ENCODE measurements around the gene KLB.
"Not testable (repeated sequence)": the region's sequence is repeated elsewhere in the genome, so short reads cannot be mapped to it uniquely, and the experiment has no call there.

Gene KLB

GRCh38 chr4:39406763-39407583 lies at the start of gene KLB:
TSS of gene KLB (plus strand) at chr4:39406930. CDS start at chr4:39406950, 20 bp downstream.
- in situ Hi-C loops (cut with MboI; ENCODE audit: low sequenced_read_pairs), result no loop called here

GRCh38 chr4:39357002-39357401 lies 49.7 kb upstream of the KLB start:
- in situ Hi-C loops (cut with MboI; ENCODE audit: low sequenced_read_pairs), result no loop called here

GRCh38 chr4:39360611-39361010 lies 46.1 kb upstream of the KLB start:
- in situ Hi-C loops (cut with MboI; ENCODE audit: low sequenced_read_pairs), result not testable (repeated sequence)

GRCh38 chr4:39362827-39363226 lies 43.9 kb upstream of the KLB start:
- in situ Hi-C loops (cut with MboI; ENCODE audit: low sequenced_read_pairs), result no loop called here

- in situ Hi-C loops (cut with MboI; ENCODE audit: low sequenced_read_pairs), result no loop called here
These were observed 42.8 kb upstream of the KLB start for GRCh38 chr4:39363773-39364393.

- in situ Hi-C loops (cut with MboI; ENCODE audit: low sequenced_read_pairs), result no loop called here
These were observed 41.4 kb upstream of the KLB start for GRCh38 chr4:39365360-39365759.

- in situ Hi-C loops (cut with MboI; ENCODE audit: low sequenced_read_pairs), result no loop called here
These were observed 40.6 kb upstream of the KLB start, which contains the start of gene RFC1 for GRCh38 chr4:39365830-39366771. TSS of gene RFC1 (minus strand) at chr4:39366362. CDS start at chr4:39366241, 121 bp downstream.

GRCh38 chr4:39367166-39367565 lies 39.6 kb upstream of the KLB start:
- in situ Hi-C loops (cut with MboI; ENCODE audit: low sequenced_read_pairs), result no loop called here

GRCh38 chr4:39369301-39369700 lies 37.4 kb upstream of the KLB start:
- in situ Hi-C loops (cut with MboI; ENCODE audit: low sequenced_read_pairs), result no loop called here

GRCh38 chr4:39371209-39371608 lies 35.5 kb upstream of the KLB start:
- in situ Hi-C loops (cut with MboI; ENCODE audit: low sequenced_read_pairs), result not testable (repeated sequence)

GRCh38 chr4:39375478-39375877 lies 31.3 kb upstream of the KLB start:
- in situ Hi-C loops (cut with MboI; ENCODE audit: low sequenced_read_pairs), result no loop called here

GRCh38 chr4:39383690-39384089 lies 23.0 kb upstream of the KLB start:
- in situ Hi-C loops (cut with MboI; ENCODE audit: low sequenced_read_pairs), result no loop called here

- in situ Hi-C loops (cut with MboI; ENCODE audit: low sequenced_read_pairs), result no loop called here
These were observed 22.2 kb upstream of the KLB start for GRCh38 chr4:39384563-39384962.

GRCh38 chr4:39390603-39391002 lies 16.1 kb upstream of the KLB start:
- in situ Hi-C loops (cut with MboI; ENCODE audit: low sequenced_read_pairs), result no loop called here

- in situ Hi-C loops (cut with MboI; ENCODE audit: low sequenced_read_pairs), result no loop called here
These were observed 12.0 kb upstream of the KLB start for GRCh38 chr4:39394706-39395105.

- in situ Hi-C loops (cut with MboI; ENCODE audit: low sequenced_read_pairs), result not testable (repeated sequence)
These were observed 5.1 kb upstream of the KLB start for GRCh38 chr4:39401640-39402039.

- in situ Hi-C loops (cut with MboI; ENCODE audit: low sequenced_read_pairs), result no loop called here
These were observed 805 bp downstream of the KLB start for GRCh38 chr4:39407584-39407885.

GRCh38 chr4:39410415-39410814 lies 3.7 kb downstream of the KLB start:
- in situ Hi-C loops (cut with MboI; ENCODE audit: low sequenced_read_pairs), result no loop called here

GRCh38 chr4:39411561-39411960 lies 4.8 kb downstream of the KLB start:
- in situ Hi-C loops (cut with MboI; ENCODE audit: low sequenced_read_pairs), result not testable (repeated sequence)

- in situ Hi-C loops (cut with MboI; ENCODE audit: low sequenced_read_pairs), result no loop called here
These were observed 9.1 kb downstream of the KLB start for GRCh38 chr4:39415678-39416283.

- in situ Hi-C loops (cut with MboI; ENCODE audit: low sequenced_read_pairs), result no loop called here
These were observed 15.5 kb downstream of the KLB start for GRCh38 chr4:39422247-39422646.

Data from HL-60/S4 treated with retinoic acid at 250 ng/mL for 4 days and 3 days (cell line).